Stimulated activated CD8-positive, alpha-beta memory T cell treated with anti-CD3 and anti-CD28 coated beads, Interleukin-4, amount 100 ng/mL, for 4 hours (primary cell): ENCODE data around the gene BBS12.
"Not testable (repeated sequence)": the region's sequence is repeated elsewhere in the genome, so short reads cannot be mapped to it uniquely, and the experiment has no call there.

Experiments used
- DNase-seq, 2 donors: peaks; one replicate each; pipeline ENCODE4 v3.0.0-alpha.2; 2020; ENCODE audit warnings: low read depth in 2 of 2, low spot score in 1 of 2

Gene BBS12

GRCh38 chr4:122764071-122764820, 31.7 kb downstream of the BBS12 start:
- DNase-seq: no peak

- no peak for DNase-seq
These were observed 32.3 kb downstream of the BBS12 start for GRCh38 chr4:122764821-122765215.

- DNase-seq: no peak
These were observed 33.3 kb downstream of the BBS12 start for GRCh38 chr4:122765692-122766352.

- no peak for DNase-seq
These were observed 33.8 kb downstream of the BBS12 start for GRCh38 chr4:122766353-122766705.

GRCh38 chr4:122766950-122767349, 34.4 kb downstream of the BBS12 start:
- no peak for DNase-seq

GRCh38 chr4:122771724-122772123, 39.2 kb downstream of the BBS12 start:
- DNase-seq: no peak

GRCh38 chr4:122772311-122772710, 39.8 kb downstream of the BBS12 start:
- DNase-seq: no peak

- DNase-seq: no peak
These were observed 40.5 kb downstream of the BBS12 start for GRCh38 chr4:122772986-122773385.

- no peak for DNase-seq
These were observed 42.5 kb downstream of the BBS12 start for GRCh38 chr4:122775039-122775438.

GRCh38 chr4:122775987-122776836, 43.7 kb downstream of the BBS12 start:
- DNase-seq: no peak

GRCh38 chr4:122776916-122777315, 44.4 kb downstream of the BBS12 start:
- DNase-seq: no peak

- DNase-seq: no peak
These were observed 45.6 kb downstream of the BBS12 start for GRCh38 chr4:122777846-122778673.

GRCh38 chr4:122781486-122781885, 49.0 kb downstream of the BBS12 start:
- DNase-seq: no peak

GRCh38 chr4:122783301-122784215, 51.1 kb downstream of the BBS12 start:
- DNase-seq: no peak

- no peak for DNase-seq
These were observed 51.8 kb downstream of the BBS12 start for GRCh38 chr4:122784261-122784660.

- no peak for DNase-seq
These were observed 52.6 kb downstream of the BBS12 start for GRCh38 chr4:122785099-122785498.

- not testable (repeated sequence) for DNase-seq
These were observed 53.8 kb downstream of the BBS12 start for GRCh38 chr4:122786296-122786695.

- not testable (repeated sequence) for DNase-seq
These were observed 54.4 kb downstream of the BBS12 start for GRCh38 chr4:122786920-122787319.

- DNase-seq: no peak
These were observed 55.4 kb downstream of the BBS12 start for GRCh38 chr4:122787940-122788339.

GRCh38 chr4:122788935-122789334, 56.4 kb downstream of the BBS12 start:
- DNase-seq: no peak
